GM12878 (cell line): Measurements from ENCODE around the gene GPSM3. TPM values are rescaled to one million over a fixed set of nuclear protein-coding genes. Genes with fewer than 3 reads are reported as not detected.
A peak's percentile ranks its signal among the peaks of the same experiment; 100 is the strongest.

Experiments
- ATAC-seq: fragments of 200-7000 bp; cut with Tn5 transposase; 3 replicates; pipeline ENCODE4 v1.9.1; 2020; ENCODE audit warnings: mild to moderate bottlenecking, moderate library complexity
- BruUV-seq: library from RNA; stranded (reverse); fragments of 400-500 nt; replicated peaks from 2 replicates; lab custom pipeline; 2021; lab: Mats Ljungman, UMichigan
- CTCF ChIA-PET: fragments of 300-600 bp; sonication (Branson Sonifier 250); formaldehyde crosslinking; extraction: SDS; loops from one replicate; lab custom pipeline; 2021; ENCODE audit warnings: inconsistent platforms; lab: Yijun Ruan, JAX
- POLR2A ChIA-PET: fragments of 350-600 bp; formaldehyde crosslinking; extraction: SDS; loops from one replicate; lab custom pipeline; 2021; ENCODE audit warnings: inconsistent platforms; lab: Charles Lee
- RAD21 ChIA-PET: fragments of 300-600 bp; sonication (Branson Sonifier 250); formaldehyde crosslinking; loops from one replicate; lab custom pipeline; 2023; ENCODE audit warnings: antibody characterized with exemption; ENCODE audit not compliant: unreplicated experiment; lab: Charles Lee
- SMC1A ChIA-PET: fragments of 300-600 bp; sonication (Branson Sonifier 250); formaldehyde crosslinking; loops from one replicate; lab custom pipeline; 2023; ENCODE audit not compliant: unreplicated experiment, uncharacterized antibody; lab: Charles Lee
- DNase-seq: peaks from one replicate; pipeline ENCODE4 v3.0.0-alpha.2; 2011; ENCODE audit warnings: low read depth, low spot score
- FAIRE-seq: peaks from 3 replicates; lab custom pipeline; 2011; peaks lifted over from hg19 to GRCh38; lab: Jason Lieb, UNC
- H2AFZ ChIP-seq: 2 replicates; pipeline ENCODE4 v1.6.0; 2011; ENCODE audit warnings: low read depth, low read length, control low read depth; ENCODE audit not compliant: control insufficient read depth
- H3K27ac ChIP-seq: 2 replicates; pipeline ENCODE4 v1.5.1; 2011; ENCODE audit warnings: control low read depth; ENCODE audit not compliant: control insufficient read depth, insufficient read depth
- H3K27me3 ChIP-seq, 2 experiments: replicated peaks in 1 of 2; 2 replicates each; pipeline versions ENCODE4 v1.6.0 to v1.6.1; 2011; ENCODE audit warnings: low read length in 1 of 2; ENCODE audit not compliant: control insufficient read depth in 2 of 2, insufficient read depth in 2 of 2
- H3K36me3 ChIP-seq, 2 experiments: 2 replicates each; pipeline ENCODE4 v1.5.1; 2011; ENCODE audit warnings: low read length in 1 of 2; ENCODE audit not compliant: control insufficient read depth in 2 of 2, insufficient read depth in 2 of 2
- H3K4me1 ChIP-seq: 2 replicates; pipeline ENCODE4 v1.6.1; 2011; ENCODE audit warnings: mild to moderate bottlenecking, low read length, moderate library complexity, mixed read lengths; ENCODE audit not compliant: control insufficient read depth, insufficient read depth
- H3K4me2 ChIP-seq: 2 replicates; pipeline ENCODE4 v1.6.0; 2011; ENCODE audit warnings: control low read depth; ENCODE audit not compliant: control insufficient read depth, insufficient read depth
- H3K4me3 ChIP-seq: fragments of 200-600 bp; sonication (generic); 2 replicates; pipeline ENCODE4 v1.5.1; 2016
- H3K79me2 ChIP-seq: 2 replicates; pipeline ENCODE4 v1.6.0; 2011; ENCODE audit warnings: low read length; ENCODE audit not compliant: control insufficient read depth, insufficient read depth
- H3K9ac ChIP-seq: 2 replicates; pipeline ENCODE4 v1.8.0; 2011; ENCODE audit warnings: low read length, control low read depth, mixed read lengths; ENCODE audit not compliant: control insufficient read depth, insufficient read depth
- H3K9me3 ChIP-seq: replicated peaks from 3 replicates; pipeline ENCODE4 v1.5.1; 2011; ENCODE audit warnings: mild to moderate bottlenecking, low read length; ENCODE audit not compliant: control insufficient read depth, insufficient read depth
- H4K20me1 ChIP-seq: 2 replicates; pipeline ENCODE4 v1.6.0; 2011; ENCODE audit not compliant: control insufficient read depth, insufficient read depth
- ATF7 ChIP-seq: fragments of 450-650 bp; IDR thresholded peaks from 2 replicates; pipeline ENCODE4 v1.6.1; 2016; ENCODE audit warnings: low read depth, mild to moderate bottlenecking
- CBX3 ChIP-seq: fragments of 200-600 bp; sonication (generic); IDR thresholded peaks from 2 replicates; pipeline ENCODE4 v1.6.1; 2016; ENCODE audit warnings: low read depth, borderline replicate concordance
- CEBPB ChIP-seq, 2 experiments: fragments of 150-350 bp in 1 of 2; IDR thresholded peaks; 2 replicates each; pipeline ENCODE4 v1.6.1; 2012 to 2014; ENCODE audit warnings: low read depth in 2 of 2, low read length in 2 of 2, borderline replicate concordance in 1 of 2, inconsistent platforms in 1 of 2
- CTCF ChIP-seq, 3 experiments: IDR thresholded peaks in 2 of 3; conservative IDR thresholded peaks in 1 of 3; 2 replicates each; pipeline ENCODE4 v1.5.1; 2011; ENCODE audit warnings: low read depth in 3 of 3, low read length in 3 of 3, mild to moderate bottlenecking in 3 of 3, control low read depth in 2 of 3, moderate library complexity in 2 of 3, inconsistent platforms in 1 of 3, mixed read lengths in 1 of 3; ENCODE audit not compliant: control insufficient read depth in 2 of 3, insufficient read depth in 1 of 3; ENCODE audit errors: extremely low read depth in 1 of 3
- EED ChIP-seq: sonication (generic); IDR thresholded peaks from 2 replicates; pipeline ENCODE4 v1.6.1; 2016; ENCODE audit warnings: antibody characterized with exemption, low read depth
- EP300 ChIP-seq, 2 experiments: fragments of 150-350 bp in 1 of 2; IDR thresholded peaks; 2 replicates each; pipeline ENCODE4 v1.6.1; 2011 to 2012; ENCODE audit warnings: low read depth in 2 of 2, low read length in 2 of 2, borderline replicate concordance in 1 of 2, improper control_type of control experiment in 1 of 2, inconsistent platforms in 1 of 2; ENCODE audit not compliant: control insufficient read depth in 1 of 2
- FOXK2 ChIP-seq: fragments of 450-650 bp; IDR thresholded peaks from 2 replicates; pipeline ENCODE4 v1.6.1; 2017; ENCODE audit warnings: mild to moderate bottlenecking, moderate library complexity
- IKZF1 ChIP-seq: fragments of 450-650 bp; conservative IDR thresholded peaks from 2 replicates; pipeline ENCODE4 v1.6.1; 2017; ENCODE audit warnings: antibody characterized with exemption, mild to moderate bottlenecking
- RAD21 ChIP-seq: IDR thresholded peaks from 2 replicates; pipeline ENCODE4 v1.6.1; 2011; ENCODE audit warnings: mild to moderate bottlenecking, low read depth, low read length, moderate library complexity; ENCODE audit not compliant: insufficient read depth
- RELA ChIP-seq: fragments of 450-650 bp; IDR thresholded peaks from 2 replicates; pipeline ENCODE4 v1.8.0; 2014; ENCODE audit warnings: borderline replicate concordance; ENCODE audit not compliant: partially characterized antibody
- SMARCA5 ChIP-seq: fragments of 450-650 bp; IDR thresholded peaks from 2 replicates; pipeline ENCODE4 v1.6.1; 2017; ENCODE audit warnings: mild to moderate bottlenecking
- SMC3 ChIP-seq: IDR thresholded peaks from 2 replicates; pipeline ENCODE4 v1.6.1; 2011; ENCODE audit warnings: low read length, improper control_type of control experiment, borderline replicate concordance
- WGBS: methylation state at CpG from one replicate; pipeline ENCODE4 v1.1.6; 2016; ENCODE audit warnings: low lambda C conversion rate; ENCODE audit not compliant: insufficient replicate concordance, insufficient coverage; ENCODE audit errors: missing lambda C conversion rate; 5-methylcytosine and 5-hydroxymethylcytosine counted together
- in situ Hi-C: fragments of 300-500 bp; cut with MboI; formaldehyde crosslinking; loops from 9 replicates; pipeline ENCODE4 v1.14.3; 2018; ENCODE audit warnings: mixed read lengths
- intact Hi-C: fragments of 100-400 bp; cut with micrococcal nuclease; formaldehyde crosslinking; loops from one replicate; pipeline ENCODE4 v1.14.2; 2022; ENCODE audit not compliant: unreplicated experiment
- polyA plus RNA-seq, 11 experiments: library from polyadenylated mRNA; depleted of rRNA in 4 of 11; unstranded in 6 of 11; stranded (reverse) in 5 of 11; fragments of >200 nt; fragmentation: Nextera tagmentation in 4 of 11; fragmentation: Illumina TruSeq in 1 of 11; extraction: Ambion mirVana in 4 of 11; extraction: Trizol in 1 of 11; gene quantifications; 1 replicate in 1 of 11; 2 replicates in 10 of 11; pipeline versions ENCODE4 v1.2.1 to v1.2.3, GENCODE V29; 2011 to 2016; ENCODE audit warnings: inconsistent platforms in 2 of 11, missing spikeins in 2 of 11, low read depth in 1 of 11
- total RNA-seq, 4 experiments: library from RNA; depleted of rRNA in 3 of 4; stranded (reverse); fragments of >200 nt in 3 of 4; fragmentation: Illumina TruSeq in 1 of 4; extraction: Trizol in 1 of 4; gene quantifications; 2 replicates each; pipeline versions ENCODE4 v1.2.1 to v1.2.3, GENCODE V29; 2013 to 2021

Gene GPSM3
- total and polyA plus RNA-seq, 10 of the 15 experiments (the other 5 are each of a cell fraction or from before 2014, with no cell fraction given) = 22.0 to 137 (median 113) TPM

GRCh38 chr6:32196682-32197616, 4.5 kb upstream of the GPSM3 start:
- POLR2A ChIA-PET = interaction anchor here (0.5 to 1.6 kb wide), 9 partner anchors 8 to 1215 kb away, joined by 3 to 6 read pairs (median 5); partner anchors contain the start of genes AGPAT1, ATF6B and PSMB8
- Histone ChIP-seq H3K36me3 (no peaks in the 10 kb centered on the region), H3K27ac (peak overlapping the region; percentile 99), H3K9me3 (no peaks in the 10 kb centered on the region), H3K4me2 (peak overlapping the region; percentile 79), H4K20me1 (no peaks in the 10 kb centered on the region), H2AFZ (peak overlapping the region; percentile 84), H3K27me3 (no peaks in the 10 kb centered on the region), H3K79me2 (peaks cover 16% of the 10 kb centered on the region), H3K4me1 (peaks cover 26% of the 10 kb centered on the region), H3K4me3 (peak overlapping the region; percentile 76), H3K9ac (peak overlapping the region; percentile 100)
- no TSS peak for BruUV-seq
- RAD21 ChIA-PET = interaction anchor here (1.8 kb wide), 1 partner anchor 68 kb away, joined by 6 read pairs; no protein-coding TSS in a partner anchor
- 21% methylated on average over 28 of the region's 28 CpGs for WGBS
- no peak for ATAC-seq
- SMC1A ChIA-PET = interaction anchor here (0.6 to 1.1 kb wide), 4 partner anchors 11 to 589 kb away, joined by 3 to 4 read pairs (median 3); no protein-coding TSS in a partner anchor
- TF ChIP-seq ATF7 (peak; percentile 0; the same call in 1 of the 2 replicates), CBX3 (no peak), CEBPB (IDR thresholded peaks at IDR 0.05; ENCODE audit: borderline replicate concordance in 1 of 2, low read depth in 2 of 2, low read length in 2 of 2) (no peak), FOXK2 (no peak), EED (peak; percentile 43; the same call in 1 of the 2 replicates), IKZF1 (peak; percentile 63), SMARCA5 (peak; percentile 23; the same call in 1 of the 2 replicates), RAD21 (peak; percentile 6; the same call in 1 of the 2 replicates), RELA (peak; percentile 35), EP300 (IDR thresholded peaks at IDR 0.05; ENCODE audit: borderline replicate concordance in 1 of 2, control insufficient read depth in 1 of 2, low read depth in 2 of 2, low read length in 2 of 2) (0 out of 4 replicates have a peak, but pooled peaks of 1 of the 2 experiments have one; percentile 3), SMC3 (peak; percentile 13; the same call in 1 of the 2 replicates), CTCF (IDR thresholded peaks at IDR 0.05 in 2 of 3, conservative IDR thresholded peaks at IDR 0.05 in 1 of 3; ENCODE audit: control insufficient read depth in 2 of 3, extremely low read depth in 1 of 3, insufficient read depth in 1 of 3, low read depth in 3 of 3, low read length in 3 of 3) (peak in 1 of 3 experiments; percentile 27; a peak in 1 of 6 replicates)
- no peak for DNase-seq
- CTCF ChIA-PET = interaction anchor here (0.6 to 1.5 kb wide), 6 partner anchors 18 to 201 kb away, joined by 3 to 4 read pairs (median 3); no protein-coding TSS in a partner anchor
- no peak for FAIRE-seq
- in situ Hi-C loops (no loop called here), intact Hi-C loops (loop anchor here (5.0 kb wide), 1 partner anchor 40 kb away; no protein-coding TSS in a partner anchor)
